GM12878 (cell line): ENCODE data around the gene SRMS. TPM values are rescaled to one million over a fixed set of nuclear protein-coding genes. Genes with fewer than 3 reads are reported as not detected.

Experiments used
- ATAC-seq: fragments of 200-7000 bp; cut with Tn5 transposase; 3 replicates; pipeline ENCODE4 v1.9.1; 2020; ENCODE audit warnings: mild to moderate bottlenecking, moderate library complexity
- BruUV-seq: library from RNA; stranded (reverse); fragments of 400-500 nt; replicated peaks from 2 replicates; lab custom pipeline; 2021; lab: Mats Ljungman, UMichigan
- CTCF ChIA-PET: fragments of 300-600 bp; sonication (Branson Sonifier 250); formaldehyde crosslinking; extraction: SDS; loops from one replicate; lab custom pipeline; 2021; ENCODE audit warnings: inconsistent platforms; lab: Yijun Ruan, JAX
- POLR2A ChIA-PET: fragments of 350-600 bp; formaldehyde crosslinking; extraction: SDS; loops from one replicate; lab custom pipeline; 2021; ENCODE audit warnings: inconsistent platforms; lab: Charles Lee
- RAD21 ChIA-PET: fragments of 300-600 bp; sonication (Branson Sonifier 250); formaldehyde crosslinking; loops from one replicate; lab custom pipeline; 2023; ENCODE audit warnings: antibody characterized with exemption; ENCODE audit not compliant: unreplicated experiment; lab: Charles Lee
- SMC1A ChIA-PET: fragments of 300-600 bp; sonication (Branson Sonifier 250); formaldehyde crosslinking; loops from one replicate; lab custom pipeline; 2023; ENCODE audit not compliant: unreplicated experiment, uncharacterized antibody; lab: Charles Lee
- DNase-seq: peaks from one replicate; pipeline ENCODE4 v3.0.0-alpha.2; 2011; ENCODE audit warnings: low read depth, low spot score
- FAIRE-seq: peaks from 3 replicates; lab custom pipeline; 2011; peaks lifted over from hg19 to GRCh38; lab: Jason Lieb, UNC
- H2AFZ ChIP-seq: 2 replicates; pipeline ENCODE4 v1.6.0; 2011; ENCODE audit warnings: low read depth, low read length, control low read depth; ENCODE audit not compliant: control insufficient read depth
- H3K27ac ChIP-seq: 2 replicates; pipeline ENCODE4 v1.5.1; 2011; ENCODE audit warnings: control low read depth; ENCODE audit not compliant: control insufficient read depth, insufficient read depth
- H3K27me3 ChIP-seq, 2 experiments: replicated peaks in 1 of 2; 2 replicates each; pipeline versions ENCODE4 v1.6.0 to v1.6.1; 2011; ENCODE audit warnings: low read length in 1 of 2; ENCODE audit not compliant: control insufficient read depth in 2 of 2, insufficient read depth in 2 of 2
- H3K36me3 ChIP-seq, 2 experiments: 2 replicates each; pipeline ENCODE4 v1.5.1; 2011; ENCODE audit warnings: low read length in 1 of 2; ENCODE audit not compliant: control insufficient read depth in 2 of 2, insufficient read depth in 2 of 2
- H3K4me1 ChIP-seq: 2 replicates; pipeline ENCODE4 v1.6.1; 2011; ENCODE audit warnings: mild to moderate bottlenecking, low read length, moderate library complexity, mixed read lengths; ENCODE audit not compliant: control insufficient read depth, insufficient read depth
- H3K4me2 ChIP-seq: 2 replicates; pipeline ENCODE4 v1.6.0; 2011; ENCODE audit warnings: control low read depth; ENCODE audit not compliant: control insufficient read depth, insufficient read depth
- H3K4me3 ChIP-seq: fragments of 200-600 bp; sonication (generic); 2 replicates; pipeline ENCODE4 v1.5.1; 2016
- H3K79me2 ChIP-seq: 2 replicates; pipeline ENCODE4 v1.6.0; 2011; ENCODE audit warnings: low read length; ENCODE audit not compliant: control insufficient read depth, insufficient read depth
- H3K9ac ChIP-seq: 2 replicates; pipeline ENCODE4 v1.8.0; 2011; ENCODE audit warnings: low read length, control low read depth, mixed read lengths; ENCODE audit not compliant: control insufficient read depth, insufficient read depth
- H3K9me3 ChIP-seq: replicated peaks from 3 replicates; pipeline ENCODE4 v1.5.1; 2011; ENCODE audit warnings: mild to moderate bottlenecking, low read length; ENCODE audit not compliant: control insufficient read depth, insufficient read depth
- H4K20me1 ChIP-seq: 2 replicates; pipeline ENCODE4 v1.6.0; 2011; ENCODE audit not compliant: control insufficient read depth, insufficient read depth
- DPF2 ChIP-seq: fragments of 450-650 bp; IDR thresholded peaks from 2 replicates; pipeline ENCODE4 v1.6.1; 2017; ENCODE audit warnings: mild to moderate bottlenecking
- EGR1 ChIP-seq, 2 experiments: IDR thresholded peaks; 1 replicate in 1 of 2; 2 replicates in 1 of 2; pipeline ENCODE4 v1.6.1; 2011 to 2012; ENCODE audit warnings: low read depth in 2 of 2, low read length in 2 of 2, borderline replicate concordance in 1 of 2, mild to moderate bottlenecking in 1 of 2, moderate library complexity in 1 of 2
- ETV6 ChIP-seq, 2 experiments: fragments of 450-650 bp in 1 of 2; IDR thresholded peaks in 1 of 2; conservative IDR thresholded peaks in 1 of 2; 2 replicates each; pipeline ENCODE4 v1.6.1; 2014; ENCODE audit warnings: antibody characterized with exemption in 1 of 2, borderline replicate concordance in 1 of 2, low read depth in 1 of 2, mild to moderate bottlenecking in 1 of 2, moderate library complexity in 1 of 2
- GATAD2B ChIP-seq: fragments of 450-650 bp; conservative IDR thresholded peaks from 2 replicates; pipeline ENCODE4 v1.6.1; 2017; ENCODE audit warnings: low read depth, mild to moderate bottlenecking, moderate library complexity
- IKZF1 ChIP-seq: fragments of 450-650 bp; conservative IDR thresholded peaks from 2 replicates; pipeline ENCODE4 v1.6.1; 2017; ENCODE audit warnings: antibody characterized with exemption, mild to moderate bottlenecking
- MEF2B ChIP-seq: fragments of 450-650 bp; IDR thresholded peaks from 2 replicates; pipeline ENCODE4 v1.6.1; 2018; ENCODE audit warnings: mild to moderate bottlenecking, moderate library complexity; ENCODE audit not compliant: partially characterized antibody, poor library complexity, severe bottlenecking
- NFIC ChIP-seq: IDR thresholded peaks from 2 replicates; pipeline ENCODE4 v1.6.1; 2012; ENCODE audit warnings: low read depth, mild to moderate bottlenecking, inconsistent platforms, low read length, moderate library complexity
- NFXL1 ChIP-seq: fragments of 450-650 bp; IDR thresholded peaks from 2 replicates; pipeline ENCODE4 v1.6.1; 2017; ENCODE audit warnings: antibody characterized with exemption, mild to moderate bottlenecking, borderline replicate concordance
- NR2F1 ChIP-seq: fragments of 450-650 bp; conservative IDR thresholded peaks from 2 replicates; pipeline ENCODE4 v1.6.1; 2017; ENCODE audit warnings: mild to moderate bottlenecking
- RB1 ChIP-seq: fragments of 450-650 bp; formaldehyde crosslinking; IDR thresholded peaks from 2 replicates; pipeline ENCODE4 v1.6.1; 2017; ENCODE audit warnings: mild to moderate bottlenecking, borderline replicate concordance
- YY1 ChIP-seq: IDR thresholded peaks from 2 replicates; pipeline ENCODE4 v1.6.1; 2011; ENCODE audit warnings: low read depth, mild to moderate bottlenecking, low read length
- WGBS: methylation state at CpG from one replicate; pipeline ENCODE4 v1.1.6; 2016; ENCODE audit warnings: low lambda C conversion rate; ENCODE audit not compliant: insufficient replicate concordance, insufficient coverage; ENCODE audit errors: missing lambda C conversion rate; 5-methylcytosine and 5-hydroxymethylcytosine counted together
- in situ Hi-C: fragments of 300-500 bp; cut with MboI; formaldehyde crosslinking; loops from 9 replicates; pipeline ENCODE4 v1.14.3; 2018; ENCODE audit warnings: mixed read lengths
- intact Hi-C: fragments of 100-400 bp; cut with micrococcal nuclease; formaldehyde crosslinking; loops from one replicate; pipeline ENCODE4 v1.14.2; 2022; ENCODE audit not compliant: unreplicated experiment
- polyA plus RNA-seq, 11 experiments: library from polyadenylated mRNA; depleted of rRNA in 4 of 11; unstranded in 6 of 11; stranded (reverse) in 5 of 11; fragments of >200 nt; fragmentation: Nextera tagmentation in 4 of 11; fragmentation: Illumina TruSeq in 1 of 11; extraction: Ambion mirVana in 4 of 11; extraction: Trizol in 1 of 11; gene quantifications; 1 replicate in 1 of 11; 2 replicates in 10 of 11; pipeline versions ENCODE4 v1.2.1 to v1.2.3, GENCODE V29; 2011 to 2016; ENCODE audit warnings: inconsistent platforms in 2 of 11, missing spikeins in 2 of 11, low read depth in 1 of 11
- total RNA-seq, 4 experiments: library from RNA; depleted of rRNA in 3 of 4; stranded (reverse); fragments of >200 nt in 3 of 4; fragmentation: Illumina TruSeq in 1 of 4; extraction: Trizol in 1 of 4; gene quantifications; 2 replicates each; pipeline versions ENCODE4 v1.2.1 to v1.2.3, GENCODE V29; 2013 to 2021
- TF ChIP-seq, protein P1 (sequence below), 3 experiments: IDR thresholded peaks in 2 of 3; conservative IDR thresholded peaks in 1 of 3; 2 replicates each; pipeline ENCODE4 v1.5.1; 2011; ENCODE audit warnings: low read depth in 3 of 3, low read length in 3 of 3, mild to moderate bottlenecking in 3 of 3, control low read depth in 2 of 3, moderate library complexity in 2 of 3, inconsistent platforms in 1 of 3, mixed read lengths in 1 of 3; ENCODE audit not compliant: control insufficient read depth in 2 of 3, insufficient read depth in 1 of 3; ENCODE audit errors: extremely low read depth in 1 of 3
- TF ChIP-seq, protein P2 (sequence below): fragments of 450-650 bp; IDR thresholded peaks from 2 replicates; pipeline ENCODE4 v1.6.1; 2016; ENCODE audit warnings: mild to moderate bottlenecking

SRMS gene
- total and polyA plus RNA-seq, 10 of the 15 experiments (the other 5 are each of a cell fraction or from before 2014, with no cell fraction given): not detected

DNA sequence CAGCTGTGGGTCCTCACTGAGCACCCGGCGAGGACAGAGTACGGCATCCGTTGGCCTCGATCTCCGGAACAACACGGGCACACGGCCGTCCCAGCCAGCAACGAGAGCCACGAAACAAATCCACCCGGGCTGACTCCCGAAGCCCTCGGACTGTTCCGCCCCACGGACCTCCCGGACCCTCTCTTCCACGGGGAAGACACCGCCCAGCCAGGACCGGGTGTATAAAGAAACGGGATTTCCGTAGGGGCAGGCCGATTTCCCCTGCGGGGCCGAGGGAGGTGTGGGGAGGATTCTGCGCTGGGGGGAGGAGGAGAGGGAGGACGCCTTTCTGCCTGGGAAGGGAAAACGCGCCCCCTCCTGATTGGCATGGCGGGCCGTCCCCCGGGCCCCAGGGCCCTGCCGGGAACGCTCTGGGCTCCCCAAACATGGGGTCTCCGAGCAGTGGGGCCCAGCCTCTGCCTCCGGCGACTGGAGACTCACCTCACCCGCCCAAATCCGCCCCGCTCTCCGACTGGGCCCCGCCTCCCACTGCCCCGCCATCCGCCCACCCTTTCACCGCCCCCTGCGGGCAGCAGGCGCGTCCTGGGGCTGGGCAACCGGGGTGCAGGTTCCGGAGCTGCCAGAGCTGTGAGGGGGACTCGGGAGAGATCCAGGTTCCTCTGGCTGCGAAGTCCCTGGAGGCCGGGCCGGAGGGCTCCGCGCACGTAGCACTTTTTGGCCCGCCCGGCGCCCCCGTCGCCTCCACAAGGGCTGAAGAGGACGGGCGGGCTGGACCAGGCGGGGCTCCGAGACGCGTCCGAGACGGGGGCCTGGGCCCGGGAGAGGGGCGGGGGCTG, 27.7 kb downstream of the SRMS start:
- POLR2A ChIA-PET: interaction anchor here (1.5 to 3.8 kb wide), 4 partner anchors 9 to 121 kb away, joined by 3 to 33 read pairs (median 7); partner anchors contain the start of gene PTK6
- peak overlapping the region; percentile 79 for H2AFZ ChIP-seq
- TF ChIP-seq IKZF1: peak; percentile 79
- TF ChIP-seq, protein P1, sequence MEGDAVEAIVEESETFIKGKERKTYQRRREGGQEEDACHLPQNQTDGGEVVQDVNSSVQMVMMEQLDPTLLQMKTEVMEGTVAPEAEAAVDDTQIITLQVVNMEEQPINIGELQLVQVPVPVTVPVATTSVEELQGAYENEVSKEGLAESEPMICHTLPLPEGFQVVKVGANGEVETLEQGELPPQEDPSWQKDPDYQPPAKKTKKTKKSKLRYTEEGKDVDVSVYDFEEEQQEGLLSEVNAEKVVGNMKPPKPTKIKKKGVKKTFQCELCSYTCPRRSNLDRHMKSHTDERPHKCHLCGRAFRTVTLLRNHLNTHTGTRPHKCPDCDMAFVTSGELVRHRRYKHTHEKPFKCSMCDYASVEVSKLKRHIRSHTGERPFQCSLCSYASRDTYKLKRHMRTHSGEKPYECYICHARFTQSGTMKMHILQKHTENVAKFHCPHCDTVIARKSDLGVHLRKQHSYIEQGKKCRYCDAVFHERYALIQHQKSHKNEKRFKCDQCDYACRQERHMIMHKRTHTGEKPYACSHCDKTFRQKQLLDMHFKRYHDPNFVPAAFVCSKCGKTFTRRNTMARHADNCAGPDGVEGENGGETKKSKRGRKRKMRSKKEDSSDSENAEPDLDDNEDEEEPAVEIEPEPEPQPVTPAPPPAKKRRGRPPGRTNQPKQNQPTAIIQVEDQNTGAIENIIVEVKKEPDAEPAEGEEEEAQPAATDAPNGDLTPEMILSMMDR (IDR thresholded peaks at IDR 0.05 in 2 of 3, conservative IDR thresholded peaks at IDR 0.05 in 1 of 3; ENCODE audit: control insufficient read depth in 2 of 3, extremely low read depth in 1 of 3, insufficient read depth in 1 of 3, low read depth in 3 of 3, low read length in 3 of 3): peak; percentile 6 to 27 (median 16); a peak in 3 of 6 replicates
- peak in 1 of 2 experiments; percentile 76; a peak in 2 of 3 replicates for TF ChIP-seq EGR1 (IDR thresholded peaks at IDR 0.05; ENCODE audit: borderline replicate concordance in 1 of 2, low read depth in 2 of 2, low read length in 2 of 2)
- peak; percentile 79 for TF ChIP-seq GATAD2B
- no peak for TF ChIP-seq NFIC
- TF ChIP-seq RB1: no peak
- TF ChIP-seq ETV6 (conservative IDR thresholded peaks at IDR 0.05 in 1 of 2, IDR thresholded peaks at IDR 0.05 in 1 of 2; ENCODE audit: borderline replicate concordance in 1 of 2, low read depth in 1 of 2): no peak
- peak; percentile 35 for TF ChIP-seq MEF2B
- TF ChIP-seq, protein P2, sequence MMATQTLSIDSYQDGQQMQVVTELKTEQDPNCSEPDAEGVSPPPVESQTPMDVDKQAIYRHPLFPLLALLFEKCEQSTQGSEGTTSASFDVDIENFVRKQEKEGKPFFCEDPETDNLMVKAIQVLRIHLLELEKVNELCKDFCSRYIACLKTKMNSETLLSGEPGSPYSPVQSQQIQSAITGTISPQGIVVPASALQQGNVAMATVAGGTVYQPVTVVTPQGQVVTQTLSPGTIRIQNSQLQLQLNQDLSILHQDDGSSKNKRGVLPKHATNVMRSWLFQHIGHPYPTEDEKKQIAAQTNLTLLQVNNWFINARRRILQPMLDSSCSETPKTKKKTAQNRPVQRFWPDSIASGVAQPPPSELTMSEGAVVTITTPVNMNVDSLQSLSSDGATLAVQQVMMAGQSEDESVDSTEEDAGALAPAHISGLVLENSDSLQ: peak; percentile 51; the same call in 1 of the 2 replicates
- TF ChIP-seq NFXL1: peak; percentile 98
- TF ChIP-seq YY1: 0 out of 2 replicates have a peak, but pooled peaks have one; percentile 9
- 0 out of 2 replicates have a peak, but pooled peaks have one; percentile 38 for TF ChIP-seq NR2F1
- 0 out of 2 replicates have a peak, but pooled peaks have one; percentile 43 for TF ChIP-seq DPF2
- TF ChIP-seq, all 136 proteins: peak for 10
- RAD21 ChIA-PET: interaction anchor here (1.1 to 2.4 kb wide), 2 partner anchors 18 to 122 kb away, joined by 6 to 20 read pairs; partner anchors contain the start of gene PTK6
- no TSS peak for BruUV-seq
- SMC1A ChIA-PET: no interaction called here
- H3K4me1 ChIP-seq: peaks cover 4% of the 10 kb centered on the region
- peak overlapping the region; percentile 86 for H3K4me3 ChIP-seq
- in situ Hi-C loops (no loop called here), intact Hi-C loops (no loop called here)
- peak overlapping the region; percentile 58 for H3K9ac ChIP-seq
- WGBS: 5% methylated on average over 67 of the region's 72 CpGs
- no peaks in the 10 kb centered on the region for H4K20me1 ChIP-seq
- H3K27me3 ChIP-seq: no peaks in the 10 kb centered on the region
- H3K36me3 ChIP-seq: peaks cover 0 to 2% of the 10 kb centered on the region in 2 experiments; a peak in 1 of 4 replicates
- DNase-seq (no peak), ATAC-seq (peak; percentile 73), FAIRE-seq (no peak)
- peaks cover 4% of the 10 kb centered on the region; the same call in 2 of the 3 replicates for H3K9me3 ChIP-seq
- peaks cover 8% of the 10 kb centered on the region for H3K79me2 ChIP-seq
- H3K4me2 ChIP-seq: peak overlapping the region; percentile 87
- no peak overlapping the region for H3K27ac ChIP-seq
- CTCF ChIA-PET: interaction anchor here (1.1 to 2.1 kb wide), 2 partner anchors 18 to 78 kb away, joined by 5 to 6 read pairs; no protein-coding TSS in a partner anchor
